ENCODE data around the gene SENP3. TPM values are rescaled to one million over a fixed set of nuclear protein-coding genes. Genes with fewer than 3 reads are reported as not detected.

SENP3 gene
- total and polyA plus RNA-seq, 2 of the 13 experiments (the other 11 are each of a cell fraction or from before 2014, with no cell fraction given): 55.8 to 75.4 TPM

GRCh38 chr17:7614425-7615264 is 52.9 kb downstream of the SENP3 start, which contains the start of gene FXR2 (continued):
- TF ChIP-seq FOXP4 (CRISPR knock-in tag; IDR thresholded peaks at IDR 0.05): no peak
- 0 out of 2 replicates have a peak, but pooled peaks have one; percentile 59 for TF ChIP-seq RFXANK (CRISPR knock-in tag; IDR thresholded peaks at IDR 0.05)
- no peak for TF ChIP-seq ZNF768 (CRISPR knock-in tag; IDR thresholded peaks at IDR 0.05)
- TF ChIP-seq HNF1B (CRISPR knock-in tag; IDR thresholded peaks at IDR 0.05): peak; percentile 40; the same call in 1 of the 2 replicates
- no peak for TF ChIP-seq PHB2 (IDR thresholded peaks at IDR 0.05; ENCODE audit: partially characterized antibody)
- TF ChIP-seq SP5 (CRISPR knock-in tag; IDR thresholded peaks at IDR 0.05; ENCODE audit: borderline replicate concordance, low read depth): 0 out of 2 replicates have a peak, but pooled peaks have one; percentile 12
- peak; percentile 43 for TF ChIP-seq GABPB1 (CRISPR knock-in tag; IDR thresholded peaks at IDR 0.05)
- TF ChIP-seq ZFY (CRISPR knock-in tag; IDR thresholded peaks at IDR 0.05): peak; percentile 80
- TF ChIP-seq TFE3 (CRISPR knock-in tag; IDR thresholded peaks at IDR 0.05): 0 out of 2 replicates have a peak, but pooled peaks have one; percentile 7
- TF ChIP-seq POLR2G (IDR thresholded peaks at IDR 0.05; ENCODE audit: low read depth, low read length): 0 out of 2 replicates have a peak, but pooled peaks have one; percentile 49
- no peak for TF ChIP-seq ZNF318 (CRISPR knock-in tag; IDR thresholded peaks at IDR 0.05)
- peak; percentile 84 for TF ChIP-seq RFX5 (IDR thresholded peaks at IDR 0.05; ENCODE audit: low read depth, low read length)
- TF ChIP-seq ZNF563 (CRISPR knock-in tag; IDR thresholded peaks at IDR 0.05): peak; percentile 45; the same call in 1 of the 2 replicates
- no peak for TF ChIP-seq ZFP37 (CRISPR knock-in tag; IDR thresholded peaks at IDR 0.05; ENCODE audit: borderline replicate concordance)
- peak; percentile 86 for TF ChIP-seq HNRNPLL (IDR thresholded peaks at IDR 0.05; ENCODE audit: low read depth, low read length, poor library complexity, severe bottlenecking)
